Measurements from ENCODE around the gene EVA1C.
A peak's percentile ranks its signal among the peaks of the same experiment; 100 is the strongest.

GRCh38 chr21:32414579-32415358, 2.3 kb downstream of the EVA1C start:
- TF ChIP-seq TCF12 (IDR thresholded peaks at IDR 0.05; ENCODE audit: low read depth) (no peak), EGR1 (IDR thresholded peaks at IDR 0.05) (no peak), EP300 (IDR thresholded peaks at IDR 0.05; ENCODE audit: borderline replicate concordance) (no peak), RAD21 (IDR thresholded peaks at IDR 0.05; ENCODE audit: low read depth) (peak; percentile 19; the same call in 1 of the 2 replicates), YY1 (IDR thresholded peaks at IDR 0.05; ENCODE audit: low read depth) (no peak), CREB1 (IDR thresholded peaks at IDR 0.05; ENCODE audit: low read depth) (no peak), MAX (IDR thresholded peaks at IDR 0.05) (no peak), REST (IDR thresholded peaks at IDR 0.05; ENCODE audit: low read depth) (no peak), TEAD4 (IDR thresholded peaks at IDR 0.05) (no peak), NFIC (IDR thresholded peaks at IDR 0.05) (no peak)
